ENCODE measurements around the gene TRIM69. TPM values are rescaled to one million over a fixed set of nuclear protein-coding genes. Genes with fewer than 3 reads are reported as not detected.
A peak's percentile ranks its signal among the peaks of the same experiment; 100 is the strongest.
"Not testable (repeated sequence)": the region's sequence is repeated elsewhere in the genome, so short reads cannot be mapped to it uniquely, and the experiment has no call there.

TRIM69 gene
- total RNA-seq, 1 donor from 2014 or later, result 35.6 TPM

DNA sequence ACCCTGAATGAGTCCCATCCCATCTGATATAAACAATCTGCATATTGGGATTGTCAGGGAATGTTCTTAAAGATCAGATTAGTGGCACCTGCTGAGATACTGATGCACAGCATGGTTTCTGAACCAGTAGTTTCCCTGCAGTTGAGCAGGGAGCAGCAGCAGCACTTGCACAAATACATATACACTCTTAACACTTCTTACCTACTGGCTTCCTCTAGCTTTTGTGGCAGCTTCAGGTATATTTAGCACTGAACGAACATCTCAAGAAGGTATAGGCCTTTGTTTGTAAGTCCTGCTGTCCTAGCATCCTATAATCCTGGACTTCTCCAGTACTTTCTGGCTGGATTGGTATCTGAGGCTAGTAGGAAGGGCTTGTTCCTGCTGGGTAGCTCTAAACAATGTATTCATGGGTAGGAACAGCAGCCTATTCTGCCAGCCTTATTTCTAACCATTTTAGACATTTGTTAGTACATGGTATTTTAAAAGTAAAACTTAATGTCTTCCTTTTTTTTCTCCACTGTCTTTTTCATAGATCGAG lies 20.5 kb upstream of the TRIM69 start:
- DNase-seq, result no peak

DNA sequence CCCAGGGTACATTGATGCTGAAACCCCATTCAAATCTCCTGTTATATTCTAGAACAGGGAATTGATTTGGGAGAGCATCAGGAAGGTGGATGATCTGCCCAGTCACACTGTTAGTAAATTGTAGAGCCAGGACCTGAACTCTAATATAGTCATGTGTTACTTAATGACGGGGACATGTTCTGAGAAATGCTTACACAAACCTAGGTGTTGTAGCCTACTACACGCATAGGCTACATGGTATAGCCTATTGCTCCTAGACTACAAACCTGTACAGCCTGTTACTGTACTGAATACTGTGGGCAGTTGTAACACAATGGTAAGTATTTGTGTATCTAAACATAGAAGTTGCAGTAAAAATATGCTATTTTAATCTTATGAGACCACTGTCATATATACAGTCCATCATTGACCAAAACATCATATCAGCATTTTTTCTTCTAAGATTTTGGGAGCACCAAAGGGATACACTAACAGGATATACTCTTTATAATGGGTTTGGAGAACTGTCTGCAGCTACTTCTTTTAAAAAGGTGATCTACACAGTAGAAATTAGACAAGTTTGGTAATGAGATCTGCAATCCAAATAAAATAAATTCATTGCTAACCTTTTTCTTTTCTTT lies 19.2 kb upstream of the TRIM69 start:
- no peak for DNase-seq

DNA sequence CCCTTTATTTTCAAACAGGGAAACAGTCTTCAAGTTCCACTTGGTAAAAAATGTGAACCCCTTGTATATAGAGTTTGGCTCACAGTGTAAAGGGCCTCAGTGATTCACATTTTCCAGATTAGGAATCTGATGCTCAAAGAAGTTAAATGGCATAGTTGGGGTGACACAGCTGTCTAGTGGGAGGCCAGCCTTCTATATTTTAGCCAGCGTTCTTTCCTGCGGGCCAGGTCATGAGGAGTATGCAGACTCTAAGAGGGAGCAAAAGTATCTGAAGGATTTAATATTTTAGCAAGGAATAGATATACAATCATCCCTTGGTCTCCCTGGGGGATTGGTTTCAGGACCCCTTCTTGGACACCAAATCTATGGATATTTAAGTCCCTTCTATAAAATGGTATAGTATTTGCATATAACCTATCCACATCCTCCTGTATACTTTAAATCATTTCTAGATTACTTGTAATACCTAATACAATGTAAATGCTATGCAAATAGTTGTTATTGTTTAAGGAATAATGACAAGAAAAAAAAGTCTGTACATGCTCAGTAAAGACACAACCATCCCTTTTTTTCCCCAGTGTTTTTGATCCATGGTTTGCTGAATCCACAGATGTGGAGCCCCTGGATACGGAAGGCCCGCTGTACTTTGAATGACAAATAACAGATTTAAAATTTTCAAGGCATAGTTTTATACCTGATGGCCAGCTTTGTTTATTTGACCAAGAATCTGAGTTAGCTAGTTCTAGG lies 18.0 kb upstream of the TRIM69 start:
- DNase-seq, result no peak

DNA sequence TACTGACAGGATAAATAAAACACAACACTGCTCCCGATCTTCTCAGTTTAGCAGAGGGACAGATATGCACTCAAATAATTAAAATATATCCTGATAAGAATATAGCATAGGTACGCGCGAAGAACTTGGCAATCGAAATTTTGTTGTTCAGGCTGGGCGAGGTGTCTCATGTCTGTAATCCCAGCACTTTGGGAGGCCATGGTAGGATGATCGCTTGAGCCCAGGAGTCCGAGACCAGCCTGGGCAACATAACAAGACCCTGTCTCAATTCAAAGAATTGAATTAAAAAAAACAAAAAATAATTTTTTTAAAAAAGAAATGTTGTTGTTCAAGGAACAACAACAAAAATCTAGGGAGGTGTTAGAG lies 17.4 kb upstream of the TRIM69 start:
- no peak for DNase-seq

DNA sequence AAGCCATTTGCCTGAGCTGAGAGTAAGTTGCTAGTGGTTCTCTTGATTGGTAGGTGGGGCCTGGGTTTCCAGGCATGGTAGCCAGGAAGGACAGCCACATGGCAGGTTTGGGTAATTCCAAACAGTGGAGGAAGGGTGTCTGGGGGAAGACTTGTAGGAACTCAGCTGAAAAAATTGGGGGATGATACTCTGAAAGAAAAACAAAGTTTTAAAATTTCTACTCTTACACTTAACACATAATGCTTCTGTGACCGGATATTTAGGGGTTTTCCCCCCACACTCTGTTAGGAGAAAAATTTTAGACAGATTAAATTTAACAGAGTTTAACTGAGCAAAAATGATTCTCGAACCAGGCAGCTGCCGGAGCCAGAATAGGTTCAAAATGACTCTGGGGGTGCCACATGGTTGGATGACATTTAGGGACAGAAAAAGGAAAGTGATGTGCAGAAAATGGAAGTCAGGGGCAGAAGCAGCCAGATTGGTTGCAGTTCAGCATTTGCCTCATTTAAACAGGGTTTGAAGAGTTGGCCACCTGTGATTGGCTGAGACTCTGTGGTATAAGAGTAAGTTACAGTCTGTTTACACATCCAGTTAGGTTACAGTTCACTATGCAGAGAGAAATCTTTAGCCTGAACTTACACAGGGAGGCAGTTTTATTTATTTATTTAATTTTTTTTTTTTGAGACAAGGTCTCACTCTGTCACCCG lies 16.9 kb upstream of the TRIM69 start:
- no peak for DNase-seq

DNA sequence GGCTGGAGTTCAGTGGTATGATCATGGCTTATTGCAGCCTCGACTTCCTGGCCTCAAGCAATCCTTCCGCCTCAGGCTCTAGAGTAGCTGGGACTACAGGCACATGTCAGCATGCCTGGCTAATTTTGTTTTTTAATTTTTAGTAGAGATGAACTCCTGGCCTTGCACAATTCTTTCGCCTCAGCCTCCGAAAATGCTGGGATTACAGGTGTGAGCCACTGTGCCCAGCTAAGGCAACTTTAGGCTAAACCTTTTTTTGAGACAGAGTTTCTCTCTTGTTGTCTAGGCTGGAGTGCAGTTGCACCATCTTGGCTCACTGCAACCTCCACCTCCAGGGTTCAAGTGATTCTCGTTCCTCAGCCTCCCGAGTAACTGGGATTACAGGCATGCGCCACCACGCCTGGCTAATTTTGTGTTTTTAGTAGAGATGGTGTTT lies 16.3 kb upstream of the TRIM69 start:
- not testable (repeated sequence) for DNase-seq

DNA sequence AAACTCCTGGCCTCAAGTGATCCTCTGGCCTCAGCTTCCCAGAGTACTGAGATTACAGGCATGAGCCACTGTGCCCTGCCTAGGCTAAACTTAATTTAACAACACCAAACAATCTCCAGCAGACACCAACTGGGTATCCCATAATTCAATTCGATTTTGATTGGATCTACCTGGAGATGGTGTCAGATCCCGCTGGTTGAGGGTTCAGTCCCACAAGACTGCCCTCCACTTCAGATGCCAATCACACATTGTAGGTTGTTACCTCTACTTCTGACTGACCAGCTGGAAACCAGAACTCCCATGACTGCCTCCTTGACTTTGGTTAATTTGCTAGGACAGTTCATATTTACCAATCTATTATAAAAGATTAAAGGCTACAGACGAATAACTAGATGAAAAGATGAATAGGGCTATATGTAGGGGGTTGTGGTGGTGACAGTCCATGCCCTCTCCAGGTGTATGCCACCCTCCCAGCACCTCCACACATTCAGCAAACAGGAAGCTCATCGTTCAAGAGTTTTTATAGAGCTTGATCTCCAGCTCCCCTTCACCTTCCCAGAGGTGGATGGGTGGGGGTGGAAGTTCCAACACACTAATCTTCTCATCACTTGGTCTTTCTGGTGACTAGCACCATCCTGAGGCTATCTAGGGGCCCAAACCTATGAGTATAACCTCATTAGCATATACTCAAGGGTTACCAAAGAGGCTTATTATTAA lies 15.7 kb upstream of the TRIM69 start:
- no peak for DNase-seq

DNA sequence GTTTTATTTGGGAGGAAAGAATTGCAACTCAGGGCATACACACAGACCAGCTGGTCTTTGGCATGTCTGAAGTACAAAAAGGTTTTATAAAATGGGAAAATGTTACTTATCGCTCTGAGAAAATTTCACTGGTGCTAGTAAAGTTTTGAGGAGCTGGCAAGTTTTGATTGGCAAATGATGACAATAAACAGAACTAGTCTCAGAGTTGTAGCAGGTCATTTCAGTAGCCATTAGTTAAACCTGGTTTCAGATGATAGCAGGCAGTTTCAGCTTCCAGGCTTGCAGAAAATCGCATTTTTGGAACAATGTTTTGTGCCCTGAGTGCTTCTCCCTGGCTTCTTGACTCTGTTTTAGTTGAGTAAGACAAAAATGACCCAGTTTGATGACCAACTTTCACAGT lies 14.3 kb upstream of the TRIM69 start:
- no peak for DNase-seq

DNA sequence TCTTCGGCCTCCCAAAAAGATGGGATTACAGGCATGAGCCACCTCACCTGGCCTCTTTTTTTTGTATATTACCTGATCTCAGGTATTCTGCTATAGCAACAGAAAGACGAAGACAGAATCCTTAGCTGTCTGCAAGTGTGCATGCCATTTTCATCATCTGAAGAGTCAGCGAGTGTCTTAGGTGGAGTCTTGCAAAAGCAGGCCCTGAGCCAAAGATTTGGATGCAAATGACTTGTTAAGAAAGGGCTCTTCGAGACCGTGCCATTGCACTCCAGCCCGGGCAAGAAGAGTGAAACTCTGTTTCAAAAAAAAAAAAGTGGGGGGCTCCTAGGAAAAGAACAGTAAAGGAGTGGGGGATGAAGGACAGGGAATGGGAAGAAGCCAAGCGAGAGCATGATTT lies 10.2 kb upstream of the TRIM69 start:
- no peak for DNase-seq

DNA sequence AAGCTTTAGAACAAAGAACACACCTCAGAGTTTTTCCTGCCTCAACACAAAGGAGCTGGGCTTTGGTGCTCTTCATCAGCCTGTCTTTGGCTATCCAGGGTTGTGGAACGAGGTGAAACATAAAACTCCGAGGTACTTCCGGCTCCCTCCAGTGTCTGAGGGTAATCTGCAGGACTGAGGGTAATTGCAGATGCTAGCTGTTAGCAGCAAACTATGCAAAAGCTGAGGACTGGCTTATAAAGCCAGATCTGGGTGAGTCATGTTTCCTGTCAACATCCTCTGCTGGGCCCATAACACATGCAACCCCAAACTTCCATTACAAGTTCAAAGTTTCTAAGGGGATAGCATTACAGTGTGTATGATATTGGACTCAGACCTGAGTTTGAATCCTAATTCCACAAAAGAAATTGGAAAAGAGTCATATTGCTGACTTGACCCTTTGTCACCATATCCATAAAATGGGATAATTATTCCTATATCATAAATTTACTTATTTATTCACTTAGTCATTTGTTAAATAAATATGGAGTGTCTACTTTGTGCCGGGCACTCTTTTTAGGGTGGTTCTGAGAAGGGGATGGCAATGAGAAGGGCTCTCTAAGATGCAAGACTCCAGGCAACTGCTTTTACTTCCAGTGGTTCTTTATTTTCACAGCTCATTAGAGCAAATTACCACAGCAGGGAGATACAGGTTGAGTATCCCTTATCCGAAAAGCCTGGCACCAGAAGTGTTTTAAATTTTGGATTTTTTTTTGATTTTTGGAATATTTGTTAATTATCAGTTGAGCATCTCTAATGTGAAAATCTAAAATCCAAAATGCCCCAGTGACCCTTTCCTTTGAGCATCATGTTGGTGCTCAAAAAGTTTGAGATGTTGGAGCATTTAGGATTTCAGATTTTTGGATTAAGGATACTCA lies 9.5 kb upstream of the TRIM69 start:
- DNase-seq, result no peak

DNA sequence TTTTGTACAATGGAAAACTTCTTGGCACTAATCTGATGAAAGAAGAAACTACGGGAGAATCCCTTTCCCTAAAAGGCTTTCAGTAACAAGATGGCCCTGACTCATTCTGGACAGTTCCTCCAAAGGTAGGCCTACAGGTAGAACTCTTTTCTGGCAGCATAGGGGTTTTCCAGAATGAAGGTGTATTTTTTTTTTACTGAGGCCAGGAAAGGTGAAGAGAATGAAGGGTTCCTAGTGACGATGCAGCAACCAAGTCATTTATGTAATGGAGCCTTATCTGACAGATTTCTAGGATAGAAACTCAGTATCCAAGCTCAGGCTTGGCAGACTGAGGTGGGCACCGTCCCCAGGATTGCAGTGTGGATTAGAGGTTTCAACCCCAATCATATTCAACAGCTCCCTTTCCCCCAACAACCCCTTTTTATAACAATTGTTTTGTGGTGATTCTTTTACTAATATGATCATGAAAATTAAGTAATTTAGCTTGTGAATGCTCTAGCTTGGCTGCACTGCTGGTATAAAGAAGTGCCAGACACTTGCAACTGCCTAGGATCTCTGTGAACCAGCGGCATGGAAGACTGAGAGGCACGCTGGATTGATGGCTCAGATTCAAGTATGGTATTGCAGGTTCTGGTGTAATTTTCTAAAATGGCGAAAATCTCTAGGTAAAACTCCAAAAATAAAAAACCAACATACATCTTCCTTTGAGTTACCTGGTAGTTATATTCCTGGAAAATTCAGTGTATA lies 8.7 kb upstream of the TRIM69 start:
- DNase-seq, result no peak

DNA sequence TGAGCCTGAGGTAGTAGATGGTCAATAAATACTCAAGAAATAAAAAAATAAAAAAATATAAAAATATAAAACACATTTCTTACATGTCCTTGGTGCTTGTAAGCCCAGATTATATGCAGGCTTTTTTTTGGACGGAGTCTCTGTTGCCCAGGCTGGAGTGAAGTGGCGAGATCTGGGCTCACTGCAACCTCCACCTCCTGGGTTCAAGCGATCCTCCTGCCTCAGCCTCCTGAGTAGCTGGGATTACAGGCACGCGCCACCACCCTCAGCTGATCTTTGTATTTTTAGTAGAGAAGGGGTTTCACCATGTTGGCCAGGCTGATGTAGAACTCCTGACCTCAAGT lies 8.1 kb upstream of the TRIM69 start:
- DNase-seq, result not testable (repeated sequence)

DNA sequence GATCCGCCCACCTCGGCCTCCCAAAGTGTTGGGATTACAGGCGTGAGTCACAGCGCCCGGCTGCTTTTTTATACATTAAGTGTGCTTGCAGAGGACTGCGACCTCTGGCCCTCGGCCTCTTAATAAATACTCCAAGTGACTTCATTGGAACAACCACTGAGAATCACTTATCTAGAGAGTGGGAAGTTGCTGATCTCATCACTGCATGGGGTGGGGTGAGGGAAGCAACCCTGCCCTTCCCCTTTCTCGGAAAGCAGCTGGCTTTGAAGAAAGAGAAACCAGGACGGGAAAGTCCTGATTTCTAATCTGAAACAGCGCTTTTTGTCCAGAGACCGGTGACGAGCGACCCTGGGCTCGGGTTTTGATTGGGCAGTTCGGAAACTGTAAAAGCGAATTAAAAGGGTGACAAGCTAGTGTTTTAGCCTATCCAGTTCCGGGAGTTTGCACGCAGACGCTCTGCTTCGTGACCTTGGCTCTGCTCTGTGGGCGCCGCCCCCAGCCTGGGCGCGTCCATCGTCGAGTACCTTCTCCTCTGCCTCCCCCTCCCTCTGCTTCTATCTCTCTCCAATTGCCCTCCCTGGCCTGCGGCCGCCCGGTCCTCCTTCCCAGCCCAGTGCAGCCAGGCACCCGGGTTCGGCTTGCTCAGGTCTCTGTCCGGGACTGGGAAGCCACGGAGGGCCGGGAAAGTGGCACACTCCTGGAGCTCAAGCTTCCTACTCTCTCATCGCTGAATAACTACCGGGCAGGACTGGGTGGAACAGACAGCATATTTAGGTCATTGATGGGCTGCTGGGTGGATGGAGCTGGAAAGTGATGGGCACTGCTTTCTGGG lies 7.5 kb upstream of the TRIM69 start:
- DNase-seq, result peak; percentile 96

DNA sequence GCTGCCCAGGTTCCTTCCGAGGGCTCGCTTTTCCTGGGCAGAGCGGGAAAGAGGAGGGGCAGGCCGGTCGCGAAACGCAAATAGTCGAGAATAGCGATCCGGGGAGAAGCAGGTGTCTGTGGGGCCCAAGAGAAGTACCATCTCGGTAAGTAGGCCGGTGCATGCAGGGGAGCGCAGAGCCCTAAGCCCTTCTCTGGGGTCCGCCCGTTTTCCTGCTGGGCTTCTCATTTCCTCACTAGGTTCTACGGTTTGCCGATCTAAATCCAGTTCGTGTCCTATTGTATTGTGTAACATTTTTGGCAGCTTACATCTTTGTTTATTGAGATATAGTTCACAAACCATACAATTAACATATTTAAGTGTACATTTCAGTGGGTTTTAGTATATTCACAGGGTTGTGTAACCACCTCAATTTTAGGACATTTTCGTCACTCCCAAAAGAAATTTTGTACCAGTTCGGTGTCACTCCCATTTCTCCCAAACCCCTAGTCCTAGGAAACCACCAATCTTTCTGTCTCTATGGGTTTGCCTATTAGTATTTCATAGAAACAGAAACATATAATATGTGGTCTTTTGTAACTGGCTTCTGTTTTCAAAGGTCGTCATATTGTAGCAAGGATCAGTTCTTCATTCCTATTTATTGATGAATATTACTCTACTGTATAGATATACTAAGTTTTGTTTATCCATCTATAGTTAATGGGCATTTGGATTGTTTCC lies 6.8 kb upstream of the TRIM69 start:
- no peak for DNase-seq

DNA sequence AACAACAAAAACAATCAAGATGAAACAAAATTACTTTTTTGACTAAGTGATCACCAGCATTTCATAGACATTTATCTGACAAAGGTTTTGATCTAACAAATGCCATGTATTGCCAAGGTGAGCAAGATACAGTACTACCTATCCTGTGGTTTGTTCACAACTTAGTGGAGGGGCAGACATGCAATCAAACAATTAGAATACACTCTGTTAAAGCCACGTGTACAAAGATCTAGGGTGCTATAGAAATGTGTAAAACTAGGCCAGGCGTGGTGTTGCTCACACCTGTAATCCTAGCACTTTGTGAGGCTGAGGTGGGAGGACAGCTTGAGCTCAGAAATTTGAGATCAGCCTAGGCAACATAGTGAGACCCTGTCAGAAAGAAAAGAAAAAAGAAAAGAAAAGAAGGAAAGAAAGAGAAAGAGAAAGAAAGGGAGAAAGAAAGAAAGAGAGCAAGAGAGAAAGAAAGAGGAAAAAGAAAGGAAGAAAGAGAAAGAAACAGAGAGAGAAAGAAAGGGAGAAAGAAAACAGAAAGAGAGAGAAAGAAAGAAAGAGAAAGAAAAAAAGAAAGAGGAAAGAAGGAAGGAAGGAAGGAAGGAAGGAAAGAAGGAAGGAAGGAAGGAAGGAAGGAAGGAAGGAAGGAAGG lies 1.4 kb upstream of the TRIM69 start:
- no peak for DNase-seq

DNA sequence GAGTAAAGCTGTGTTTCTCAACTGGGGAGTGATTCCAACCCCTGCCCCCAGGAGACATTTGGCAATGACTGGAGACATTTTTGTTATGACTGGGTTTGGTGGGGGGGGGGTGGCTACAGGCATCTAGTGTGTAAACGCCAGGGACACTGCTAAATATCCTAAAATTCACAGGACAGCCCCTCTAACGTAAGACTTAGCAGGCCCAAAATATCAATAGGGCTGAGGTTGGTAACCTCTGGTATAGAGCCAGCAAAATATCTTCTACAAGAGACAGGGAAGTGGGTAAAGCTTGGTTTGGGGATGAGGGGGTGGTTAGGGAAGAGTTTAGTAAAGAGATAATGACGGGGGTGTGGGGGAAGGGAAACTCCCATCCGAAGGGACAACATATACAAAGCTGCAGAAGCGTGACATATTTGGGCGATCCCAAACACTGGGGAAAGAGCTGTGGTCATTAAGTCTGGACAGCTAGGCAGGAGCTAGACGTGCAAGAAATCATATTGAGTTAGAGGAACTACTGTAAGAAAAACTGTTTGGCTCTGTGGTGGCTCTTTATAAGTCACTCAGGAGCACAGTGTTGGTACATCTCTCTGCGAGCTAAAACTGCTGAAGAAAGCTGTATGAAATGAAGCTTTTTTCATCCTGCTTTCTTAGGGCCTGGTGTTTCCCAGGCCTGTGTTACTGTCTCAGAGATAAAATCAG lies 697 bp upstream of the TRIM69 start:
- DNase-seq, result no peak

DNA sequence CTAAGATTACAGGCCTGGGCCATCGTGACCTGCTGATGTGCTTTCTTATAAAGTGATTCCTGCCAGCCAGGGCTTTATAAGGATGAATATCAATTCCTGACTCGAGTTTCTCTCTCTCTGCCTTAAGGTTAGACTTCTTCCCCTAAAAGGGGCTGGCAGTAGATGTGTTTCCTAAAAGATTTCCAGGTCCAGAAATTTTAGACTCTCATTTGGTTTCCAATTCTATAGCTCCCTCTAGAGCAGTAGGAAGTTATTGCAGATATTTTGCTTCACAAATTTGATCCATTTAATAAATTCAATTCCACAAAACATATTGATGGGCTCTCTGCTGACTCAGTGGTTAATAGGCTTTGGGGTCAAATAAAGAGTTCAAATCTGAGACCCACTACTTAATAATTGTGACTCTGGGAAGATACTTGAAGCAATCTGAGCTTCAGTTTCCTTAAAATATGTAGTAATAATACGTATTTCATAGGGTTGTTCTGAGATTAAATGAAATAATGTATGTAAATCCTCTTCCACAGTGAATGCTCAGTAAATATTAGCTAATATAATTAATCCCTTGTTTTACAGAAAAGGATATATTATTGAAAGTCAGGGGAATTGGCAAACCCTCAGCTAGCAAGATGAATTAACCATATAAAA lies 2.1 kb downstream of the TRIM69 start:
- DNase-seq, result no peak
